HUDEP-2 (cell line): Measurements from ENCODE around the gene FOXP2.
A peak's percentile ranks its signal among the peaks of the same experiment; 100 is the strongest.

Source experiments
- DNase-seq, 76 experiments: peaks; one replicate each; lab custom pipeline; 2025; ENCODE audit not compliant: unreplicated experiment in 76 of 76; lab: John Stamatoyannopoulos, UW

The FOXP2 gene

GRCh38 chr7:114700247-114700928 lies 285.8 kb downstream of the FOXP2 start:
- no peak for DNase-seq

GRCh38 chr7:114703677-114704076 lies 289.1 kb downstream of the FOXP2 start:
- peak in 45 of 76 experiments; percentile 0 to 85 (median 23) for DNase-seq

- DNase-seq = no peak
Observed at GRCh38 chr7:114708646-114709045, 294.0 kb downstream of the FOXP2 start.

DNA sequence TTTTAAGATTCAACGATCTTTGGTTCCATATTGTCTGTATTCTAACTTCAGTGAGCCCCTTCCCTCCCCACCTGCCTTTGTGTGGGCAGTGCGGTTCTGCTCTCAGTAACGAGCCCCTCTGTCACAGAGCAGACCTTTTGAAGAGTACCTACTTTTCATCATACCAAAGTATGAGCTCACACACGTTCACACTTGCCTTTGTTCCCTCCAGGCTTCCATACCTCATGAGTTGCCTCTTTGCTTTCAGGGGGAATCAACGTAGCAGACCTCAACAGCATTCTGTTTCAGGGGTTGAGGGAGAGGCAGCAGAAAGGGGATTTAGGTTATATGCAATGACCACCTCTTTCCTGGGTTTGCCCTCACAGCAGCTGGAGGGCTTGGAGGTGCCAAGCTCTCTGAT lies 295.9 kb downstream of the FOXP2 start:
- no peak for DNase-seq

GRCh38 chr7:114711241-114711640 lies 296.6 kb downstream of the FOXP2 start:
- DNase-seq = no peak

DNA sequence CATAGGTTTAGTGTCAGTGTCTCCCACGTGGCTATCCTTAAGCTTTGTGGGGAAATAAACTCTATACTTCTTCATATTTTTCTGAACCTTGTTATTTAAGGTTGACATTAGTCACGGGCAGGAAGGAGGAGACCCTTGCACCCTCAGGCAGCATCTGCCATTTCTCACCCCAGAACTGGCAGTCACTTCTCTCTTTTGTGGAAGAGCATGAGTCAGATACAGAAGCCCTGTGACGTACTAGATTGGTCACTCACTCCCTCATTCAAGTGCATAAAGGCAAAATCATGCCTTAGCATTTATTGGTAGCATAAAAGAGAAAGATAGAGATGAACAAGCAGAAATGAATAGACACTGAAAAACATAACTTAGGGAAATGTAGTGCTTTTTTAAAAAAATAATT lies 301.3 kb downstream of the FOXP2 start:
- no peak for DNase-seq

DNA sequence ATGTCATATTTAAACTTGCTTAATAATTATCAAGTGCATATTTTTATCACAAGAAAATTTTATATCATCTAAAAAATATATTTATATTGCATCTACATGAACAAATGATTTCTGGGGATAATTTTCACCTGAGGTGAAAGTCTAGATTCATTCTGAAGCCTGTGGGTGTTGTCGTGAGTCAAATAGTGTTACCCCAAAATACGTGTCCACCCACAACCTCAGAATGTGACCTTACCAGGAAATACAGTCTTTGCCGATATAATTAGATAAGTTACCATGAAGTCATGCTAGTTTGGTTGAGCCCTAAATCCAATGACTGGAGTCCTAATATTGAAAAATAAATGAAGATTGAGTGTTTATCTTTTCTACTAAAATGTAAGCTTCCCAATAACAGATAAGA lies 304.2 kb downstream of the FOXP2 start:
- DNase-seq = no peak

DNA sequence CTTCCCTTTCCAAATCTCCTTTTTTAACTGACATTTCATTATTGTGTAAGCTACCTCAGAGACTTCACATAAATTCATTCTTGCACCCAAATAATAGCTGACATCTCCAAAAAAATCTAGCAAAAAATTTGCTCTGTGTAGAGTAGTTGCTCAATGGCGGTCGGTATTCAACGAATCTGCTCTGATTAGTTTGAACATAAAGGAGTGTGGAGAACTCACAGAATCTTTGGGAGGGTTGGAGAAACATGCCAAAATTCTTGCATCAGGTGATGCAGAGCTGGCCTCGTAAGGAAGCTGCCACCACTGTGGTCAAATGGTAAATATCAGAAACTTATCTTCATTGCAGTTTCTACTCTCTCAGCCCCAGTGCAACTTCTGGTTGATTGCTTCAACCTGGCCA lies 306.1 kb downstream of the FOXP2 start:
- no peak for DNase-seq

DNA sequence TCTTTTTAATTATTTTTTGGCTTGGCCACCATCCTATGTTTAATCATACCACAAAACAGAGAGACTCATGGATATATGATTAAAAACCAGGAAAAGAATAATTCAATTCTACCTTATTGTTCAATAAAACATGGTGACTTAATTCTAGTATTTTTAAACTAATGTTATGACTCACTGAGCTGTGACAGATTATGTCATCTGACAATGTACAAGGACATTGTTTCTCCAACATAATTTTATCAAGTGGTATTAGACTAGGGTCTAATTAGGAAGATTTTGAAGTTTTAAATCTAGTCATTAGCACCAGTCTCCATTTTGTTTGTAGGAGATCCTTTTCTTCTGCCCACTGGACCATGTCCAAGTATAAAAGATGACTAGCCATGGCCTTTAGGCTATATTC lies 307.9 kb downstream of the FOXP2 start:
- no peak for DNase-seq

DNA sequence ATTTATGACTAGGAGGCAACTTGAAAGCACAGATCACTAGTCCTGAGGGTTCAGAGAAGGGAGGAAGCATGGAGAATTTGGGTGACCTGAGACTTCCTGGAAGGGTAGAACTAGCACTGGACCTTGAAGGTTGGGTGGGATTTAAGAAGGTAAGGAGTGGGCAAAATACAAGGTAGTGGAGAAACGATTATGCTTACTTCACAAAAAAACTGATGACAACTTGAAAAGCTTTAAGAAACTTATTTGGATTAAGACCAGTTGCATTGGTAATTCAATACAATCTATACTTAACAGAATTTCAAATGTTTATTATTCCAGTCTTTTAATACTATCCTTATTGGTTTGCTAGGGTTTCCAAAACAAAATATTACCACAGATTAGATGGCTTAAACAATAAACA lies 308.7 kb downstream of the FOXP2 start:
- no peak for DNase-seq

DNA sequence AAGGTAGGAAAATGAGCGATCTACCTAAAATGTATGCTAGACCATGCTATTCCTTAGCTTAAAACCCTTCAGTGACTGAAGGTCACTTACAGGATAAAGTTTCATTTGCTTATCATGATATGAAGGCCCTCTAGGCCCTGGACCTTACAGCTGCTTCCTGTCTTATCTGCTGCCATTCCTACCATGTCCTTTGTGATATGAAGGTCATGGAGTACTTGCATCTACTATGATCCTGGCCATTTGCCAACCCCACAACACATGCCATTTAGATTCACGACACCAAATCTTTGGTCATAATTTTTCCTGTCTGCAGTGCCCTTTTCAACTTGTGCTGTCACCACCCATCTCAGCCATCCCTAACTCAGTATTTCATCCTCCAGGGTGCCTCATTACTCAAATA lies 325.5 kb downstream of the FOXP2 start:
- DNase-seq = peak in 11 of 76 experiments; percentile 0 to 76 (median 68)

DNA sequence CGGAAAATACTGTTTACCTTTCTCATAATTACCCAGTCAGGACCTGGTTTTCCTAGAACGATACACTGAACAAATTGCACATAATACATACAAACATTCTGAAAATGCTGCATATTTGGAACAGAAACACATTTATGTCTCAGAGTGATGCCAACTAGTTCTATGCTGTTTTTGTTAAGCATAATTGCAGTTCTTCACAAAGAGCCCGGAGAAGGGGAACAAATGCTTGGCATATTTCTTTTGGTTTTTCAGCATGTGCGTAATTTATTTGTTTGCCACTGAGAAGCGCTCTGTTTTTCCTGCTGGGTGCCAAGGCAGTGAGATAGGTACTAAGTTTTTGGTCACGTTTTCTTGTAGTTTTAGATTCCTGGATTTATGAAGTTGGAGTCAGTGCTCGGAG lies 326.3 kb downstream of the FOXP2 start:
- DNase-seq = no peak

- DNase-seq = no peak
Observed at GRCh38 chr7:114741911-114742310, 327.3 kb downstream of the FOXP2 start.
